ENCODE measurements around the gene PTN. TPM values are rescaled to one million over a fixed set of nuclear protein-coding genes. Genes with fewer than 3 reads are reported as not detected.

PTN gene
- total RNA-seq, 1 experiment from 2014 or later = 0.13 TPM

GRCh38 chr7:137329411-137329810 lies 14.1 kb downstream of the PTN start:
- ChIA-PET CTCF (no interaction called here), POLR2A (no interaction called here)
- no peaks in the 10 kb centered on the region for H3K9me3 ChIP-seq (ENCODE audit: control insufficient read depth, insufficient read depth, low read depth, low read length)
- intact Hi-C loops (cut with micrococcal nuclease; ENCODE audit: unreplicated experiment) = no loop called here
- H3K4me1 ChIP-seq (ENCODE audit: control insufficient read depth, insufficient read depth, low read length) = no peaks in the 10 kb centered on the region
- no peak overlapping the region for H3K4me3 ChIP-seq (ENCODE audit: low read depth in 2 of 2, low read length in 2 of 2)
- TF ChIP-seq SIN3A (IDR thresholded peaks at IDR 0.05; ENCODE audit: borderline replicate concordance, insufficient read depth, low read depth, low read length) (no peak), REST (IDR thresholded peaks at IDR 0.05; ENCODE audit: insufficient read depth in 1 of 2, low read depth in 2 of 2, low read length in 1 of 2) (no peak), POLR2AphosphoS5 (IDR thresholded peaks at IDR 0.05; ENCODE audit: low read depth, low read length) (no peak), TCF7L2 (IDR thresholded peaks at IDR 0.05; ENCODE audit: low read depth, low read length) (no peak), CTCF (IDR thresholded peaks at IDR 0.05) (no peak)
- ATAC-seq (no peak), DNase-seq (ENCODE audit: low read depth, low spot score) (no peak)
- in situ Hi-C loops (cut with HindIII; ENCODE audit: low pct_unique_long_range_greater_than_20kb, low sequenced_read_pairs) = no loop called here
- no peak overlapping the region for H3K27ac ChIP-seq (ENCODE audit: low read length)
- H3K27me3 ChIP-seq (ENCODE audit: control insufficient read depth, insufficient read depth, low read length) = no peaks in the 10 kb centered on the region
- BruUV-seq (replicated peaks) = no TSS peak
- H3K36me3 ChIP-seq (ENCODE audit: control insufficient read depth, insufficient read depth, low read length) = no peaks in the 10 kb centered on the region

GRCh38 chr7:137328373-137329120 lies 15.0 kb downstream of the PTN start:
- no peak for TF ChIP-seq CTCF (IDR thresholded peaks at IDR 0.05)
- no peak for TF ChIP-seq POLR2AphosphoS5 (IDR thresholded peaks at IDR 0.05; ENCODE audit: low read depth, low read length)
- TF ChIP-seq REST (IDR thresholded peaks at IDR 0.05; ENCODE audit: insufficient read depth in 1 of 2, low read depth in 2 of 2, low read length in 1 of 2) = no peak
- TF ChIP-seq TCF7L2 (IDR thresholded peaks at IDR 0.05; ENCODE audit: low read depth, low read length) = no peak
- TF ChIP-seq SIN3A (IDR thresholded peaks at IDR 0.05; ENCODE audit: borderline replicate concordance, insufficient read depth, low read depth, low read length) = no peak
- ChIA-PET CTCF (no interaction called here), POLR2A (no interaction called here)
- in situ Hi-C loops (cut with HindIII; ENCODE audit: low pct_unique_long_range_greater_than_20kb, low sequenced_read_pairs) (no loop called here), intact Hi-C loops (cut with micrococcal nuclease; ENCODE audit: unreplicated experiment) (no loop called here)
- Histone ChIP-seq H3K27me3 (ENCODE audit: control insufficient read depth, insufficient read depth, low read length) (no peaks in the 10 kb centered on the region), H3K27ac (ENCODE audit: low read length) (no peak overlapping the region), H3K4me3 (ENCODE audit: low read depth in 2 of 2, low read length in 2 of 2) (no peak overlapping the region), H3K9me3 (ENCODE audit: control insufficient read depth, insufficient read depth, low read depth, low read length) (no peaks in the 10 kb centered on the region), H3K36me3 (ENCODE audit: control insufficient read depth, insufficient read depth, low read length) (no peaks in the 10 kb centered on the region), H3K4me1 (ENCODE audit: control insufficient read depth, insufficient read depth, low read length) (no peaks in the 10 kb centered on the region)
- BruUV-seq (replicated peaks) = no TSS peak
- DNase-seq (ENCODE audit: low read depth, low spot score) (no peak), ATAC-seq (no peak)

All from Panc1 (cell line).